ENCODE data around the gene SDK2. TPM values are rescaled to one million over a fixed set of nuclear protein-coding genes. Genes with fewer than 3 reads are reported as not detected.
A peak's percentile ranks its signal among the peaks of the same experiment; 100 is the strongest.

The SDK2 gene
- total and polyA plus RNA-seq, 2 experiments from 2014 or later: 0.74 to 5.1 TPM

DNA sequence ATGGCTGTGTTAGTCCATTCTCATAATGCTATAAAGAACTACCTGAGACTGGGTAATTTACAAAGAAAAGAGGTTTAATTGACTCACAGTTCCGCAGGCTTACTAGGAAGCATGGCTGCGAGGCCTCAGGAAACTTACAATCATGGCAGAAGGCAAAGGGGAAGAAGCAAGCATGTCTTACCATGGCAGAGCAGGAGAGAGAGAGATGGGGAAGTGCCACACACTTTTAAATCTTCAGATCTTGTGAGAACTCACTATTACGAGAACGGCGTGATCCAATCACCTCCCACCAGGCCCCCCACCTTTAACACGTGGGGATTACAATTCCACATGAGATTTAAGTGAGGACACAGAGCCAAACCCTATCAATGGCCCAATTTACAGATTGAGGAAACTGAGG is 96.5 kb downstream of the SDK2 start (continued):
- TF ChIP-seq CREB1 (CRISPR knock-in tag; IDR thresholded peaks at IDR 0.05; ENCODE audit: low read depth): no peak
- TF ChIP-seq, protein P1, sequence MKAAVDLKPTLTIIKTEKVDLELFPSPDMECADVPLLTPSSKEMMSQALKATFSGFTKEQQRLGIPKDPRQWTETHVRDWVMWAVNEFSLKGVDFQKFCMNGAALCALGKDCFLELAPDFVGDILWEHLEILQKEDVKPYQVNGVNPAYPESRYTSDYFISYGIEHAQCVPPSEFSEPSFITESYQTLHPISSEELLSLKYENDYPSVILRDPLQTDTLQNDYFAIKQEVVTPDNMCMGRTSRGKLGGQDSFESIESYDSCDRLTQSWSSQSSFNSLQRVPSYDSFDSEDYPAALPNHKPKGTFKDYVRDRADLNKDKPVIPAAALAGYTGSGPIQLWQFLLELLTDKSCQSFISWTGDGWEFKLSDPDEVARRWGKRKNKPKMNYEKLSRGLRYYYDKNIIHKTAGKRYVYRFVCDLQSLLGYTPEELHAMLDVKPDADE (IDR thresholded peaks at IDR 0.05): no peak
- no peak for TF ChIP-seq STAT1 (IDR thresholded peaks at IDR 0.05; ENCODE audit: unreplicated experiment)
- no peak for TF ChIP-seq POLR2AphosphoS5 (IDR thresholded peaks at IDR 0.05; ENCODE audit: low read depth)
- no peak for TF ChIP-seq EZH2 (IDR thresholded peaks at IDR 0.05; ENCODE audit: low read depth, unreplicated experiment)
- TF ChIP-seq ZNF114 (CRISPR knock-in tag; IDR thresholded peaks at IDR 0.05): no peak
- TF ChIP-seq, protein P2, sequence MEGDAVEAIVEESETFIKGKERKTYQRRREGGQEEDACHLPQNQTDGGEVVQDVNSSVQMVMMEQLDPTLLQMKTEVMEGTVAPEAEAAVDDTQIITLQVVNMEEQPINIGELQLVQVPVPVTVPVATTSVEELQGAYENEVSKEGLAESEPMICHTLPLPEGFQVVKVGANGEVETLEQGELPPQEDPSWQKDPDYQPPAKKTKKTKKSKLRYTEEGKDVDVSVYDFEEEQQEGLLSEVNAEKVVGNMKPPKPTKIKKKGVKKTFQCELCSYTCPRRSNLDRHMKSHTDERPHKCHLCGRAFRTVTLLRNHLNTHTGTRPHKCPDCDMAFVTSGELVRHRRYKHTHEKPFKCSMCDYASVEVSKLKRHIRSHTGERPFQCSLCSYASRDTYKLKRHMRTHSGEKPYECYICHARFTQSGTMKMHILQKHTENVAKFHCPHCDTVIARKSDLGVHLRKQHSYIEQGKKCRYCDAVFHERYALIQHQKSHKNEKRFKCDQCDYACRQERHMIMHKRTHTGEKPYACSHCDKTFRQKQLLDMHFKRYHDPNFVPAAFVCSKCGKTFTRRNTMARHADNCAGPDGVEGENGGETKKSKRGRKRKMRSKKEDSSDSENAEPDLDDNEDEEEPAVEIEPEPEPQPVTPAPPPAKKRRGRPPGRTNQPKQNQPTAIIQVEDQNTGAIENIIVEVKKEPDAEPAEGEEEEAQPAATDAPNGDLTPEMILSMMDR (conservative IDR thresholded peaks at IDR 0.05; ENCODE audit: low read depth in 2 of 2): no peak

DNA sequence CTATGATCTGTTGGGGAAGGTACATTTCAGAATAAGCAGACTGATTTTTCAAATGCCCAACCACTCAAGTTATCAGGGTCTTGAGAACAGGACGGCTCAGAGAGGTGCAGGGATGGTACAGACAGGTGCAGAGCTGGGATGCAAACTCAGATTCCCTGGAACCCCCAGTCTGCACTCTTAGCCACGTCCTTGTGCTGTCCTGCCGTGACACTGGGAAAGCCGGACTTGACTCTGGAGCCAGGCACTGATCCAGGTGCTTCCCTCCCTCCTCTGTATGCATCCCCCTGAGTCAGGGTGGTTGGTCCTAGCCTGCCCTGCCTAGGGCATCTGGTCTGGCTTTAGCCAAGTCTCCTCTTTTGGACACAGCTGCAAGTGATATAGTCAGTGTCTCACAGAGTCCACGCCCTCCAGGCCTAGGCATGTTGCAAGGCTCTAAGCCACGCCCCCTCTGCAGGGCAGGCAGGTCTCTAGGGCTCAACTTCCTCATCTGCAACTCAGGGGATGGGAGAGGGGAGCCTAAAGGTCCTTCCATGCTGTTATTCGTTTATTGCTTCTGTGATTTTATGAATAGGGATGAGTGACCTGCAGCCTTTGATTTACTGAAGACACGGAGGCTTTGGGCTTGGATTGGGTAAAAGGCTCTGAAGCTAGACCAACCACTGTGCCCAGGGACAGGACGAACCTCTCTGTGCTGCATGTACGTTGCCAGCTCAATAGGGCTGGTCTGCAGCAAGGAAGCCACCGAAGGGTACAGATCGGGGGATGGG is 97.3 kb downstream of the SDK2 start:
- H3K27me3 Mint-ChIP-seq (ENCODE audit: insufficient read depth, low read depth, poor library complexity): peaks cover 9% of the 10 kb centered on the region
- no peak for TF ChIP-seq CREB1 (CRISPR knock-in tag; IDR thresholded peaks at IDR 0.05; ENCODE audit: low read depth)
- no peak overlapping the region for H3K4me3 Mint-ChIP-seq
- Histone ChIP-seq H3K79me2 (replicated peaks; ENCODE audit: insufficient read depth) (no peaks in the 10 kb centered on the region), H3F3A (replicated peaks; ENCODE audit: low read depth) (no peaks in the 10 kb centered on the region), H3K4me2 (no peak overlapping the region), H3K27ac (ENCODE audit: low read depth) (no peak overlapping the region), H3K4me1 (ENCODE audit: insufficient read depth) (peaks cover 7% of the 10 kb centered on the region; the same call in 1 of the 2 replicates), H2AFZ (no peak overlapping the region), H3K27me3 (ENCODE audit: insufficient read depth) (no peaks in the 10 kb centered on the region), H3K4me3 (no peak overlapping the region), H3K36me3 (ENCODE audit: insufficient read depth) (no peaks in the 10 kb centered on the region), H4K20me1 (replicated peaks; ENCODE audit: insufficient read depth) (no peaks in the 10 kb centered on the region), H3K9me2 (ENCODE audit: insufficient read depth) (no peaks in the 10 kb centered on the region)
- H3K27ac Mint-ChIP-seq: no peak overlapping the region
- H3K4me1 Mint-ChIP-seq: peaks cover 63% of the 10 kb centered on the region
- DNase-seq (ENCODE audit: low spot score): peak; percentile 79
- H3K36me3 Mint-ChIP-seq (ENCODE audit: low read depth): no peaks in the 10 kb centered on the region
- no peaks in the 10 kb centered on the region for H3K9me3 Mint-ChIP-seq
- ATAC-seq: peak; percentile 76

DNA sequence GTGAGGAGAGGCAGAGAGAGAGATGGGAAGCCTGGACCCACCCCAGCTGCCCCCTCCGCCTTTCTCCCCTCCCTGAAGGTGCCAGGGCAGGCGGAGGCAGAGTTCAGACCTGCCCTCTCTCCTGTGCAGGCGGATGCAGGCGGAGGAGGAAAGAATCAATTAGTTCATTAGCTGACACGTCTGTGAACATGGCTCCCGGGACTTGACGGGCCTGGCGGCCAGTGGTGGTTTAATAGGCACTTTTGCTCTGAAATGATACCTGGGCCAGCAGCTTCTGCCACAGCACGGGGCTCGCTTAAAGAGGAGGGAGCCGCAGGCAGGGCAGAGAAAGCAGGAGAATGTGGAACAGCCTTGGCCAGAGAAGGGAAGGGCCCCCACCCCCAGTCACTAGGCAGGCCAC is 98.1 kb downstream of the SDK2 start:
- Mint-ChIP-seq H3K36me3 (ENCODE audit: low read depth) (no peaks in the 10 kb centered on the region), H3K4me3 (no peak overlapping the region), H3K4me1 (peaks cover 63% of the 10 kb centered on the region), H3K27me3 (ENCODE audit: insufficient read depth, low read depth, poor library complexity) (peaks cover 9% of the 10 kb centered on the region), H3K9me3 (no peaks in the 10 kb centered on the region), H3K27ac (no peak overlapping the region)
- Histone ChIP-seq H3K79me2 (replicated peaks; ENCODE audit: insufficient read depth) (no peaks in the 10 kb centered on the region), H3F3A (replicated peaks; ENCODE audit: low read depth) (no peaks in the 10 kb centered on the region), H4K20me1 (replicated peaks; ENCODE audit: insufficient read depth) (no peaks in the 10 kb centered on the region), H3K4me2 (no peak overlapping the region), H3K9me2 (ENCODE audit: insufficient read depth) (no peaks in the 10 kb centered on the region), H3K4me3 (no peak overlapping the region), H3K4me1 (ENCODE audit: insufficient read depth) (peaks cover 7% of the 10 kb centered on the region; the same call in 1 of the 2 replicates), H3K36me3 (ENCODE audit: insufficient read depth) (no peaks in the 10 kb centered on the region), H3K27me3 (ENCODE audit: insufficient read depth) (no peaks in the 10 kb centered on the region), H3K27ac (ENCODE audit: low read depth) (no peak overlapping the region), H2AFZ (no peak overlapping the region)
- DNase-seq (ENCODE audit: low spot score) (no peak), ATAC-seq (no peak)
- TF ChIP-seq POLR2AphosphoS5 (IDR thresholded peaks at IDR 0.05; ENCODE audit: low read depth) (no peak), ZNF331 (CRISPR knock-in tag; IDR thresholded peaks at IDR 0.05; ENCODE audit: low read depth) (no peak), CREB1 (CRISPR knock-in tag; IDR thresholded peaks at IDR 0.05; ENCODE audit: low read depth) (no peak)
- TF ChIP-seq, protein P3, sequence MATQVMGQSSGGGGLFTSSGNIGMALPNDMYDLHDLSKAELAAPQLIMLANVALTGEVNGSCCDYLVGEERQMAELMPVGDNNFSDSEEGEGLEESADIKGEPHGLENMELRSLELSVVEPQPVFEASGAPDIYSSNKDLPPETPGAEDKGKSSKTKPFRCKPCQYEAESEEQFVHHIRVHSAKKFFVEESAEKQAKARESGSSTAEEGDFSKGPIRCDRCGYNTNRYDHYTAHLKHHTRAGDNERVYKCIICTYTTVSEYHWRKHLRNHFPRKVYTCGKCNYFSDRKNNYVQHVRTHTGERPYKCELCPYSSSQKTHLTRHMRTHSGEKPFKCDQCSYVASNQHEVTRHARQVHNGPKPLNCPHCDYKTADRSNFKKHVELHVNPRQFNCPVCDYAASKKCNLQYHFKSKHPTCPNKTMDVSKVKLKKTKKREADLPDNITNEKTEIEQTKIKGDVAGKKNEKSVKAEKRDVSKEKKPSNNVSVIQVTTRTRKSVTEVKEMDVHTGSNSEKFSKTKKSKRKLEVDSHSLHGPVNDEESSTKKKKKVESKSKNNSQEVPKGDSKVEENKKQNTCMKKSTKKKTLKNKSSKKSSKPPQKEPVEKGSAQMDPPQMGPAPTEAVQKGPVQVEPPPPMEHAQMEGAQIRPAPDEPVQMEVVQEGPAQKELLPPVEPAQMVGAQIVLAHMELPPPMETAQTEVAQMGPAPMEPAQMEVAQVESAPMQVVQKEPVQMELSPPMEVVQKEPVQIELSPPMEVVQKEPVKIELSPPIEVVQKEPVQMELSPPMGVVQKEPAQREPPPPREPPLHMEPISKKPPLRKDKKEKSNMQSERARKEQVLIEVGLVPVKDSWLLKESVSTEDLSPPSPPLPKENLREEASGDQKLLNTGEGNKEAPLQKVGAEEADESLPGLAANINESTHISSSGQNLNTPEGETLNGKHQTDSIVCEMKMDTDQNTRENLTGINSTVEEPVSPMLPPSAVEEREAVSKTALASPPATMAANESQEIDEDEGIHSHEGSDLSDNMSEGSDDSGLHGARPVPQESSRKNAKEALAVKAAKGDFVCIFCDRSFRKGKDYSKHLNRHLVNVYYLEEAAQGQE (IDR thresholded peaks at IDR 0.05; ENCODE audit: unreplicated experiment): no peak
